Stimulated activated CD4-positive, alpha-beta T cell treated with anti-CD3 and anti-CD28 coated beads, Interleukin-2, amount 100 ng/mL, for 24 hours (primary cell): ENCODE measurements around the gene S100P.

ENCODE experiments used
- DNase-seq, 2 donors: peaks; one replicate each; pipeline ENCODE4 v3.0.0-alpha.2; 2020

Gene S100P

GRCh38 chr4:6673660-6674499, 19.8 kb upstream of the S100P start:
- peak; percentile 93 to 94 for DNase-seq

- peak; percentile 57 to 67 for DNase-seq
These were observed 19.1 kb upstream of the S100P start for GRCh38 chr4:6674500-6675149.

GRCh38 chr4:6676722-6677558, 16.7 kb upstream of the S100P start:
- DNase-seq = no peak

- DNase-seq = no peak
These were observed 13.2 kb upstream of the S100P start for GRCh38 chr4:6680372-6681034.

- no peak for DNase-seq
These were observed 12.5 kb upstream of the S100P start for GRCh38 chr4:6681191-6681590.

- no peak for DNase-seq
These were observed 10.7 kb upstream of the S100P start for GRCh38 chr4:6682862-6683590.

- no peak for DNase-seq
These were observed 9.0 kb upstream of the S100P start for GRCh38 chr4:6684656-6685055.

GRCh38 chr4:6686104-6686787, 7.4 kb upstream of the S100P start:
- no peak for DNase-seq

GRCh38 chr4:6687947-6688878, 5.5 kb upstream of the S100P start:
- DNase-seq = no peak

GRCh38 chr4:6688879-6689505, 4.7 kb upstream of the S100P start:
- DNase-seq = peak; percentile 78

- no peak for DNase-seq
These were observed 4.1 kb upstream of the S100P start for GRCh38 chr4:6689506-6689960.

- no peak for DNase-seq
These were observed 1.3 kb upstream of the S100P start for GRCh38 chr4:6692379-6692778.

GRCh38 chr4:6692806-6693205, 872 bp upstream of the S100P start:
- no peak for DNase-seq

GRCh38 chr4:6694177-6694901, 661 bp downstream of the S100P start:
- no peak for DNase-seq

- DNase-seq = peak; percentile 30 to 40
These were observed 2.3 kb downstream of the S100P start for GRCh38 chr4:6695660-6696610.

GRCh38 chr4:6696611-6697010, 2.9 kb downstream of the S100P start:
- DNase-seq = no peak

GRCh38 chr4:6697131-6697530, 3.5 kb downstream of the S100P start:
- DNase-seq = no peak

GRCh38 chr4:6699388-6699787, 5.7 kb downstream of the S100P start:
- DNase-seq = no peak
